UCSD-AML1 (cell line): ENCODE results near the gene RYR3.

Source experiments
- DNase-seq: peaks from one replicate; lab custom pipeline; 2025; ENCODE audit not compliant: unreplicated experiment; lab: John Stamatoyannopoulos, UW

RYR3 gene

GRCh38 chr15:33639051-33639450, 328.3 kb downstream of the RYR3 start:
- DNase-seq, result no peak

DNA sequence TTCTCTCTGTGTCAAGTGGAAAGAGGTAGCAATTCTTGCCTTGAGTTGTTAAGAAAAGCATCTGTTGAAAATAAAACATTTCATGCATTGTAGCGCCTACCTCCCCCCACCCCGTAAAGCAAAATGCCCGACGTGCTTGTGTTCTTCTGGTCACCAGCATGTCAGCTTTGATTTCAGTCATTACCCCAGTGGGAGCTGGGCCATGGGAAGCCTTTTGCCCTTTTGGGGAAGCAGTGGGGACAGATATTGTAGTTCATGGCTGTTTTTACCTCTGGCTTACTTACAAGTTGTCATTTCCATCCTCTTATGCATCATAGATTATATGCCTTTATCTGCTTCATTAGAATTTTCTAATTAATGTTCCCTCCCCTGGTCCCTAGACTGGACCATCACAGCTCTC, 328.7 kb downstream of the RYR3 start:
- no peak for DNase-seq

DNA sequence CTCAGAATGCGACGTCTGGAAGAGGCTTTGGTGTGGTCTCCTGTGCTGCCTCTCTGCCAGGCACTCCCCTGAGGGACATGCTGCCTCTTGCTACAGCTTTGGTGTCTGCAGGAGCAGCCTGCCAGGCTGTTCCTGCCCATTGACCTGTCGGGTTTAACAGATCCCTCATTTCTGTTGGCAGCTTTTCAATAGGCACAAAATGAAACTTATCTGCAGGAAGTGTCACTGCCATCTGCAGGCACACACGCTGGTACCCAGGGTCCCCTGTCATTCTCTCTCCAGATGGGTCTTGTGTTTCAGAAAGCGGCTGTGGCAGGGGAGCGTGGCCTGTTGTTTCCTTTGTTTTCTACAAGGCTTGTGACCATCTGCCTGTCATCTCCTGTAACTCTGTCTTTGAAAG, 329.2 kb downstream of the RYR3 start:
- peak; percentile 12 for DNase-seq

GRCh38 chr15:33641069-33641468, 330.3 kb downstream of the RYR3 start:
- no peak for DNase-seq

DNA sequence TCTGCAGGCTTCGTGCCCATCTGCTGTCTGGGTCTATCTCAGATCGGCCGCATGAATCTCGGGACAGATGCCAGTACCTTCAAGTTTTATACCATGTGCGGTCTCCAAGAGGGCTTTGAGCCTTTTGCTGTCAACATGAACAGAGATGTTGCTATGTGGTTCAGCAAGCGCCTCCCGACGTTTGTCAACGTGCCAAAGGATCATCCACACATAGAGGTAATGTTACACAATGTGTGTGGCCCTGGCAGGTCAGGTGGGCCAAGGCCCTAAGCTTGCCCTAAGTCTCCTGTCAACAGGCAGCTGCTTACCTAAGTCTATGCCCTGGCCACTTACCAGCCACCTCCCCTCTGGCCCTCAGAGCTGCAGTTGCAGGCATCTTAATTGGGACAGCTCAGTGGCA, 333.5 kb downstream of the RYR3 start:
- DNase-seq, result no peak

GRCh38 chr15:33646744-33647143, 336.0 kb downstream of the RYR3 start:
- DNase-seq, result no peak

- DNase-seq, result no peak
Observed at GRCh38 chr15:33649217-33649933, 338.6 kb downstream of the RYR3 start.

DNA sequence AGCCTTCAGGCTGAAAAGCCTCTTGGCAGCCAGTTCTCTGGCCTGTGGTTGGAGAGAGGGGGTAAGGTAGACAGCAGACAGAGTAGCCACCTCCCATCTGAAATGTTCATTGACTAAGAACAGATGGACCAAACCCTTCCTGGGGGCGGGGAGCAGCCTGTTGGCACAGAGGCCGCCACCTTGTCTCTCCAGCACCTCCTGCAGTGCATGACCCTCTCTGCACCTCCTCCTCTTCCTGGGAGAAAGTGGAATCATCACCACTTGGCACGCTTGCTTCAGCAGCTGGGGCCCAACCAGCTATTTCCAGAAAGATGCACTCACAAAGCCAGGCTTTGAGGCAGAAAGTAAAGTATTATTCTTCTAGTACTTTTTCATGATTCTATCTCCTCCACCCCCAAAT, 344.1 kb downstream of the RYR3 start:
- no peak for DNase-seq

GRCh38 chr15:33655488-33655887, 344.7 kb downstream of the RYR3 start:
- DNase-seq, result no peak

DNA sequence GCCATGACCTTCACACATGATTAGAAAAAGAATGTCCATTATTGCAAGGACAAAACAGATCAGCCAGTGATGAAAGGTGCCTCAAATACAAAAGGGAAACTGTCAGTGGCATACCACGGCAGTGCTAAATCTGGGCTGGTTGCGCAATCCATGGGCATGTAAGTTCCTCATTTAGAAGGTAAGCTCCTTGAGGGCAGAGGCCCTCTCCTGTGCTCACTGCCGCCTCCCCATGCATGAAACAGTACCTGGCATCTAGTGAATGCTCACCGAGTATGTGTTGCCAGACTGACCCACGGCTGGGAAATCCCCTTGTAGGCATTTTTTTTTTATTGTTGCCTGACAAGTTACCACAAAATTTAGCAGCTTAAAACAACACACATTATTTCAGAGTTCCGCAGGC, 345.4 kb downstream of the RYR3 start:
- DNase-seq, result no peak

GRCh38 chr15:33660151-33660550, 349.4 kb downstream of the RYR3 start:
- no peak for DNase-seq

DNA sequence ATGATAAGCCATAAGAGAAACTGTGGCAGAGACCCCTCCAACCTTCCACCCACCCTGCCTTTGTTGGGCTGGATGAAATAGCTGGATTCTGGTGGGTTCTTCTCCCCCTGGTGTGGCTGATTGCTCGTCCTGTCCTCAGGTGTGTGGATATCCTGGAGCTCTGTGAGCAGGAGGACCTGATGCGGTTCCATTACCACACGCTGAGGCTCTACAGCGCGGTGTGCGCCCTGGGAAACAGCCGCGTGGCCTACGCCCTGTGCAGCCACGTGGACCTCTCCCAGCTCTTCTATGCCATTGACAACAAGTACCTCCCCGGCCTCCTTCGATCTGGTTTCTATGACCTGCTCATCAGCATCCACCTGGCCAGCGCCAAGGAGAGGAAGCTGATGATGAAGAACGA, 351.2 kb downstream of the RYR3 start:
- no peak for DNase-seq

DNA sequence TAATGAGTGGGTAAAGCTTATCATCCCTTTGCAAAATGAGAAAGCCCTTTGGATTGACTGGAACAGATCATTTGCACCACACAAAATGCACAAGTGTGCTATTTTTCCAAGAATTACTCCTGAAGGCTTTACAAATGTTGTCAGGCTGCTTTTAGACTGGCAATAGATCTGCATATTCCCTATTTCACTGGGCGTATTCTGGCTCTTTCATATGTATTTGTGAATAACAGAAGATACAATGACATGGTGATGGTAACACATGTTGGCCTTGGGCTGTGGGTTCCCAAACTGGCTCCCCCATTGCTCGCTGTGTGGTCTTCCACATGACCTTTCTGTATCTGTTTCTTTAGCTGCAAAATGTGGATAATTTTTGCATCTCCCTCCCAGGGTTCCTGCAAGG, 354.2 kb downstream of the RYR3 start:
- DNase-seq, result no peak

DNA sequence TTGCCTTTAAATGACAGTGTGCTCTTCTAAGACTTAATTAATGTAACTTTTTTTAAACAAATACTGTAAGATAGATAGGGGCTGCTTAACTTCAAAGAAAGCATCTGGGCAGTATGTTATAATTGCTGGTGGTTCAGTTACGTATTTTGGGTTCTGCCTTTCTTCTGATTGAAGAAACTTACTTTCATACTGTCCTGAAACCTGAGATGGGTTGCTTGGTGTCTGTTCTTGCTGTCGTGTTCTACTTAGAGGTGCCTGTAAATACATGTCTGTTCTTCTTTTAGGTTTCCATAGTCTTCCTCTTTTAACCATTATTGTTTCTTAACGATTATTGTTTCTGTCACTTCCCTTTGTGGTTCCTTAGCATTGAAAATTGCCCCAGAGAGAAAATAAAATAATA, 359.8 kb downstream of the RYR3 start:
- DNase-seq, result no peak

- no peak for DNase-seq
Observed at GRCh38 chr15:33671456-33671855, 360.7 kb downstream of the RYR3 start.

DNA sequence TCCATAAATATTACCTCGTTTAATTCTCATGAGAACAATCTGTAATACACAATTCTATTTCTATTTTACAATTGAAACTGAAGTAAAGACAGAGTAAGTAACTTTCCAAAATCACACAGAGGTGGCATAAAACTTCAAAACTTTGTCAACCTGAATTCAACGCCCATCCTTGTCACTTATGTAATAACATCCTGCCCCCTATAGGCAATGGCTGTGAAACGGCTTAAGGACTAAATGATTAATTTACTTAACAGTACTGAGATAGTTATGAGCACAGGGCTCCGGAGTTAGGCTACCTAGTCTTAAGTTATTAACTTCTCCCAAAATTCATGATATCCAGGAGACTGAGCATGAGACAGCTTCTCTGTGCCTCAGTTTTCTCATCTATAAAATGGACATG, 364.5 kb downstream of the RYR3 start:
- DNase-seq, result no peak

DNA sequence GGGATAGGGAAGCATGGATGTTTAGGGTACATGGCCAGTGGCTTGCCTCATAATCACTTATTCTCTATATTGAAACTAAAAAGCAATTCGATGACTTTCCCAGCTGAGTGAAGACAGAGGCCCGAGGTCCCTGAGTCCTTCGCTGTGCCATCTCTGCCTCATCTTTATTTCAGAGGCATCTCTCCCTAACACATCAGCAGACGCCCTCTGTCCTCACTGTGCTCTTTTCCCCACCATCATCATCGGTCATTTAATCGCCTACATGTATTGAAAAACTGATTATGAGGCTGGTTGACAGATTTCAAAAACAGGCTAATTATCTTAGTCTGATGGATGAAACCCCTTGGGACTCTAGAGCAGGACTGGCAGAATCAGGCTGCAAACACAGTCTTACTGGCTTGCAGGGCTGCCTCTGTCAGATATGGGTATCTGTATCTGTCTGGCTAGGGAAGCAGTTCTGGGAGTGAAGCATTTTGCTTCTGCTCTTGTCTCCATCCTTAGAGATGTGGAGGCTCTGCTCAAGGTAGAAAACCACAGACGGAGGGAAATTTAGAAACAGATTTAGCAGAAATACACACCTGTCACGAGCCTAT, 366.6 kb downstream of the RYR3 start:
- DNase-seq, result no peak

- no peak for DNase-seq
Observed at GRCh38 chr15:33678176-33678575, 367.4 kb downstream of the RYR3 start.

GRCh38 chr15:33678602-33679001, 367.8 kb downstream of the RYR3 start:
- DNase-seq, result no peak

- no peak for DNase-seq
Observed at GRCh38 chr15:33679061-33679460, 368.3 kb downstream of the RYR3 start.

GRCh38 chr15:33680336-33680735, 369.6 kb downstream of the RYR3 start:
- DNase-seq, result no peak

GRCh38 chr15:33693166-33693800, 382.5 kb downstream of the RYR3 start:
- DNase-seq, result no peak

DNA sequence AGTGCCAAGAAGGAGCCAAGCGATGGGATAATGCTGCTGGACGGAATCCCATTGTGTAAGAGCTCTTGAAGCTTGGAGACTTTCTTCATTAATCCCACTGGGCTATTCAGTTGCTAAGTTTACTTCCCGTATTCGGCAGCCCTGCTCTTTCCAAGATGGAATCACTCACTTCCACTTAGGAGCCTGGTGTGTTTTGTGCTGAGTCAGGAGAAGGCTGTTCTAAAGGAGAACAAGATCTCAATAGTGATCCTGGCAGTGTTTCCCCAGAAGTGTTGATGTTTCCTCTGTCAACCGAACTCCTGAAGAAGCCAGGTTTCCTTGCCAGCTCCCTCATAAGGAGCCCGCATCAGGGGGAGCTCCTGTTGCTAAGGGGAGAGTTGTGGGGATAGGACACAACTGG, 387.4 kb downstream of the RYR3 start:
- DNase-seq, result no peak
